ENCODE results near the gene JADE2.
"Not testable (repeated sequence)": the region's sequence is repeated elsewhere in the genome, so short reads cannot be mapped to it uniquely, and the experiment has no call there.

JADE2 gene

DNA sequence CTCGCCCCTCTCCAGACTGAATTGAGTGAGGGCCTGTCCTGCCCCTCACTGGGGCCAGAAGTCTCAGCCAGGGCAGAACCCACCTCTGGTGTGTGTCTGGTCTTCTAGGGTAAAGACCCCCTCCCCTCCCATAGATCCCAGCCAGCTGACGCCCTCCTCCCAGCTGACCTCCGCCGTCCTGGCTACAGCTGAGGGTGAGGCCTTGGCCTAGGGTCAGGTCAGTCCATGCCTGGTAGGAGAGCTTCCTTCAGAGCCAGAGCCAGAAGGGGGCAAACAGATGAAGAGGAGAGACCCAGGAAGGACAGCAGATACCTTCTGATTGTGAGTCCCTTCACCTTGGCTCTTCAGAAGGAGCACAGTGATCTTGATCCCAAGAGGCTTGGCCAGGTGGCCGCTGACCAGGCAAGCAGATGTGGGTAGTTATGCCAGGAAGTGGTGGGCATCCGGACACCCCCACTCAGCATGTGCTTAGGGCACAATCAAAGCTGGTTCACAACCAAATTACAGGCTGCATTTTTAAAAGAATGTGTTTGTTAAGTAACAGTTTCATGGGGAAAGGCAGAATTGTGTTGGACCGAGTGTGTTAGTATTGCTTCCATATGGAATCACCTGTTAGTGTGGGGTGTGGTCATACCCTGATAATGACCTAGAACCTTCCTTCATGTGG is 29.9 kb downstream of the JADE2 start:
- peaks cover 16 to 32% of the 10 kb centered on the region in 2 donors for H3K36me3 ChIP-seq (ENCODE audit: control insufficient read depth in 1 of 2, insufficient read depth in 2 of 2, low read length in 2 of 2)
- peak overlapping the region; percentile 61 for H3K27ac ChIP-seq (ENCODE audit: low read length)
- H3K9me3 ChIP-seq (ENCODE audit: control insufficient read depth in 1 of 2, low read length in 2 of 2): no peaks in the 10 kb centered on the region
- peaks cover 29 to 41% of the 10 kb centered on the region in 2 donors for H3K4me1 ChIP-seq (ENCODE audit: control insufficient read depth in 1 of 2, insufficient read depth in 2 of 2, low read length in 2 of 2)
- H3K4me3 ChIP-seq (ENCODE audit: low read depth in 1 of 2, low read length in 2 of 2): no peak overlapping the region
- no peaks in the 10 kb centered on the region for H3K27me3 ChIP-seq (ENCODE audit: low read depth, low read length)

DNA sequence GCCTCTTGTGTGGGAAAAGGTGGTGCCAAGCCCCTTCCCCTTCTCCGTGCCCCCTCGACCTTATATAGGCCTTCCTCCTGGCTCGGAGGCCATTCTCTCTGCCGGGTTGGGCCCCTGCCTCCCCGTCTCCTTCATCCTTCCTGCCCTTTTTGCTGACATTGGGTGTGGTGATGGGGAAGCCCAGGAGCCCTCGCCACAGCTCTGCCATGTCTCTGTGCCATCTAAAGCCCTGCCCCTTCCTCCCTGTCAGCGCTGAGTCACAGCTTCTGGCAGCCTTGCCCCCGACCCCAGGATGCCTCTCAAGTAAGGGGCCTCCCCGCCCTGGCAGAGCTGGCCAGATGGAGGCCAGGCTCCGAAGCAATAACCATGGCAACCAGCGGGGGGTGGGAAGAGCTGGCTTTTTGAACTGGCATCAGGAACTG is 30.4 kb downstream of the JADE2 start:
- peaks cover 29 to 35% of the 10 kb centered on the region in 2 donors for H3K4me1 ChIP-seq (ENCODE audit: control insufficient read depth in 1 of 2, insufficient read depth in 2 of 2, low read length in 2 of 2)
- peaks cover 21 to 32% of the 10 kb centered on the region in 2 donors for H3K36me3 ChIP-seq (ENCODE audit: control insufficient read depth in 1 of 2, insufficient read depth in 2 of 2, low read length in 2 of 2)
- H3K4me3 ChIP-seq (ENCODE audit: low read depth in 1 of 2, low read length in 2 of 2): no peak overlapping the region
- H3K27ac ChIP-seq (ENCODE audit: low read length): peak overlapping the region; percentile 61
- no peaks in the 10 kb centered on the region for H3K27me3 ChIP-seq (ENCODE audit: low read depth, low read length)
- no peaks in the 10 kb centered on the region for H3K9me3 ChIP-seq (ENCODE audit: control insufficient read depth in 1 of 2, low read length in 2 of 2)

DNA sequence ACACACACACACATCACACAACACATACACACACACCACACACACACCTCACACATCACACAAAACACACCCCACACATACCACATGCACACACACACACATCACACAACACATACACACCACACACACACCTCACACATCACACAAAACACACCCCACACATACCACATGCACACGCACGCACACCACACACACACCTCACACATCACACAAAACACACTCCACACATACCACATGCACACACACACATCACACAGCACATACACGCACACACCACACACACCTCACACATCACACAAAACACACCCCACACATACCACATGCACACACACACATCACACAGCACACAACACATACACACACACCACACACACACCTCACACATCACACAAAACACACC is 31.1 kb downstream of the JADE2 start:
- H3K27me3 ChIP-seq (ENCODE audit: low read depth, low read length); H3K4me3 ChIP-seq (ENCODE audit: low read depth in 1 of 2, low read length in 2 of 2); H3K9me3 ChIP-seq (ENCODE audit: control insufficient read depth in 1 of 2, low read length in 2 of 2); H3K27ac ChIP-seq (ENCODE audit: low read length): not testable (repeated sequence)
- peaks cover 28 to 37% of the 10 kb centered on the region in 2 donors for H3K4me1 ChIP-seq (ENCODE audit: control insufficient read depth in 1 of 2, insufficient read depth in 2 of 2, low read length in 2 of 2)
- H3K36me3 ChIP-seq (ENCODE audit: control insufficient read depth in 1 of 2, insufficient read depth in 2 of 2, low read length in 2 of 2): peaks cover 27 to 39% of the 10 kb centered on the region in 2 donors

DNA sequence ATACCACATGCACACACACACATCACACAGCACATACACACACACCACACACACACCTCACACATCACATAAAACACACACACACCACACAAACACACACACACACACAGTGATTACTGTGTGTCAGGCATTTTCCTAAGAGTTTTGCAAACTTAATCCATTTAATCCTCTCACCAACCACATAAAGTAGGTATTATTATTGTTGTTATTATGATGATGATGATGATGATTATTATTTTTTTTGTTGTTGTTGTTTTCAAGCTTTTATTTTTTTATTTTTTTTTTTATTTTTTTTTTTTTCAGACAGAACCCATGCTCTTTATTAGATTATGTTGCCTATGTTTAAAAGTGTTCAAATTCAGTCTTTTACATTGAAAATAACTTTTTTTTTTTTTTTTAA is 31.5 kb downstream of the JADE2 start:
- peaks cover 27 to 39% of the 10 kb centered on the region in 2 donors for H3K36me3 ChIP-seq (ENCODE audit: control insufficient read depth in 1 of 2, insufficient read depth in 2 of 2, low read length in 2 of 2)
- H3K9me3 ChIP-seq (ENCODE audit: control insufficient read depth in 1 of 2, low read length in 2 of 2): no peaks in the 10 kb centered on the region
- peaks cover 24 to 37% of the 10 kb centered on the region in 2 donors for H3K4me1 ChIP-seq (ENCODE audit: control insufficient read depth in 1 of 2, insufficient read depth in 2 of 2, low read length in 2 of 2)
- H3K4me3 ChIP-seq (ENCODE audit: low read depth in 1 of 2, low read length in 2 of 2): no peak overlapping the region
- H3K27ac ChIP-seq (ENCODE audit: low read length): no peak overlapping the region
- H3K27me3 ChIP-seq (ENCODE audit: low read depth, low read length): no peaks in the 10 kb centered on the region

DNA sequence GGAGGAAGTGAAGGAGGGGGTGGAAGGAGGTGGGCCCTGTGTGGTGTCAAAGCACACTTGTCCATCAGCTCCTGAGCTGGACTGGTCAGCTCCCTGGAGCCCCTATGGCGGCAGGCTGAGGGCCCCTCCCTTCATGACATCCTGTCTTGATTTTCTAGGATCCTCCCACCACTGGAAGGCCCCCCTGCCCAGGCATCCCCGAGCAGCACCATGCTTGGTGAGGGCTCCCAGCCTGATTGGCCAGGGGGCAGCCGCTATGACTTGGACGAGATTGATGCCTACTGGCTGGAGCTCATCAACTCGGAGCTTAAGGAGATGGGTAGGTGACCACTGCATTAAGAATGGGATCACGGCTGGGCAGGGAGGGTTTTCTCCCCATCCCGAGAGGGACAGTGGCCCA is 34.2 kb downstream of the JADE2 start:
- Histone ChIP-seq H3K9me3 (ENCODE audit: control insufficient read depth in 1 of 2, low read length in 2 of 2) (no peaks in the 10 kb centered on the region), H3K4me3 (ENCODE audit: low read depth in 1 of 2, low read length in 2 of 2) (no peak overlapping the region), H3K27me3 (ENCODE audit: low read depth, low read length) (no peaks in the 10 kb centered on the region), H3K36me3 (ENCODE audit: control insufficient read depth in 1 of 2, insufficient read depth in 2 of 2, low read length in 2 of 2) (peaks cover 42 to 56% of the 10 kb centered on the region in 2 donors), H3K27ac (ENCODE audit: low read length) (no peak overlapping the region), H3K4me1 (ENCODE audit: control insufficient read depth in 1 of 2, insufficient read depth in 2 of 2, low read length in 2 of 2) (peaks cover 9 to 22% of the 10 kb centered on the region in 2 donors)

DNA sequence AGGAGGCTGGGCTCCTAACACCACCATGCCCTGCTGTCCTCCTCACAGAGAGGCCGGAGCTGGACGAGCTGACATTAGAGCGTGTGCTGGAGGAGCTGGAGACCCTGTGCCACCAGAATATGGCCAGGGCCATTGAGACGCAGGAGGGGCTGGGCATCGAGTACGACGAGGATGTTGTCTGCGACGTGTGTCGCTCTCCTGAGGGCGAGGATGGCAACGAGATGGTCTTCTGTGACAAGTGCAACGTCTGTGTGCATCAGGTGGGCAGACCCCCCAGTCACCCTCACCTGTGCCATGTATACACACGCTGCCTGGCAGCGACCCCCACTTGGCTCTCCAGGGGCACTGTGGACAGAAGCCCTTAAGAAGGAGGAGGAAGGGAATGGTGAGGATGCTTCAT is 35.2 kb downstream of the JADE2 start:
- peaks cover 49 to 66% of the 10 kb centered on the region in 2 donors for H3K36me3 ChIP-seq (ENCODE audit: control insufficient read depth in 1 of 2, insufficient read depth in 2 of 2, low read length in 2 of 2)
- H3K9me3 ChIP-seq (ENCODE audit: control insufficient read depth in 1 of 2, low read length in 2 of 2): no peaks in the 10 kb centered on the region
- H3K4me1 ChIP-seq (ENCODE audit: control insufficient read depth in 1 of 2, insufficient read depth in 2 of 2, low read length in 2 of 2): peaks cover 0 to 14% of the 10 kb centered on the region in 2 donors
- H3K27me3 ChIP-seq (ENCODE audit: low read depth, low read length): no peaks in the 10 kb centered on the region
- H3K4me3 ChIP-seq (ENCODE audit: low read depth in 1 of 2, low read length in 2 of 2): no peak overlapping the region
- no peak overlapping the region for H3K27ac ChIP-seq (ENCODE audit: low read length)

DNA sequence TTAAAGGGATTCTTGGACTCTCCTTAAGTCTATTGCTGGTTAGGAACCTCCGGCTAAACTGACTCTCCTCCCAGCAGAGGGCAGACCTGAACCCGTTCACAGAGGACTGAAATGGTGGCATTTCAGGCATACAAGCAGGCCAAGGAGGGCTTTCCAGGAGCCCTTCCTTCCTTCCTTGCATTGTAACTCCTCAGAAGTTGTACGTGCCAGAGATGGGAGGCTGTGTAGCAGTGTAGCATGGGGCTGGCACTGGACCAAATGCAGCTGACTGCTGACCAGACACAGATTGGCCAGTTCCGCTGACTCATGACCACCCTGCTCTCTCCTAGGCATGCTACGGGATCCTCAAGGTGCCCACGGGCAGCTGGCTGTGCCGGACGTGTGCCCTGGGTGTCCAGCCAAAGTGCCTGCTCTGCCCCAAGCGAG is 36.4 kb downstream of the JADE2 start:
- no peaks in the 10 kb centered on the region for H3K9me3 ChIP-seq (ENCODE audit: control insufficient read depth in 1 of 2, low read length in 2 of 2)
- H3K36me3 ChIP-seq (ENCODE audit: control insufficient read depth in 1 of 2, insufficient read depth in 2 of 2, low read length in 2 of 2): peaks cover 49 to 77% of the 10 kb centered on the region in 2 donors
- H3K27ac ChIP-seq (ENCODE audit: low read length): no peak overlapping the region
- H3K27me3 ChIP-seq (ENCODE audit: low read depth, low read length): no peaks in the 10 kb centered on the region
- peaks cover 0 to 10% of the 10 kb centered on the region in 2 donors for H3K4me1 ChIP-seq (ENCODE audit: control insufficient read depth in 1 of 2, insufficient read depth in 2 of 2, low read length in 2 of 2)
- no peak overlapping the region for H3K4me3 ChIP-seq (ENCODE audit: low read depth in 1 of 2, low read length in 2 of 2)

DNA sequence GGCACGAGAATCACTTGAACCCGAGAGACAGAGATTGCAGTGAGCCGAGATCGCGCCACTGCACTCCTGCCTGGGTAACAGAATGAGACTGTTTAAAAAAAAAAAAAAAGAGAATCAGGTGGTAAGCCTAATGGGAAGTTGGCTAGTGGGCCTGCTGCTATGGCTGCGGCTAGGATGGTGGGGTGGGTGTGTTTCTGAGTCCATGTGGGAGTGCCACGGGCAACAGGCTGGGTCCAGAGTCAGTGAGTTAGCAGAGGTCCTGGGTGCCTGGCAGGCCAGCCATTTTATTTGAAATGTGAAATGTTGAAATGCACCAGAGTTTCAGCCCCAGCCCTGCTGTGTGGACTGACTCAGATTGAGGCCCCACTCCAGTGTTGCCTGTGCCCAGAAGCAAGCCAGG is 37.8 kb downstream of the JADE2 start:
- no peak overlapping the region for H3K27ac ChIP-seq (ENCODE audit: low read length)

DNA sequence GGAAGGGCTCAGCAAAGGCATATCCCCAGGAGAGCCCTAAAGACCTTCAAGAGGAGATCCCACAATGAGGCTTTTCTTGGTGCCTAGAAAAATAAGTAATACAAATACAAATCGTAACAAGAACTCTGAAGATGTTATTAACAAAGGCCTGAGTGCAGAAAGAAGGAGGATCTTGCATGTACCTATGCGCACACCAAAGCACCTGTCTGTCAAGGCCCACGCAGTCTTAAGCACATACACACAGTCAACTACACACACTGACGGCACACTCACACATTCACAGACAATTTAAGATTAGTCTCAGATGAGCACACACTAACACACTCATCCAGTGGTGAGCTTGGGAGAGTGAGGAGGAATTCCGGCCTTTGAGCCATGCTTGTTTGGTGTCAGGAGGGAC is 38.5 kb downstream of the JADE2 start:
- H3K27ac ChIP-seq (ENCODE audit: low read length): no peak overlapping the region
- no peaks in the 10 kb centered on the region for H3K9me3 ChIP-seq (ENCODE audit: control insufficient read depth in 1 of 2, low read length in 2 of 2)
- H3K27me3 ChIP-seq (ENCODE audit: low read depth, low read length): no peaks in the 10 kb centered on the region
- no peak overlapping the region for H3K4me3 ChIP-seq (ENCODE audit: low read depth in 1 of 2, low read length in 2 of 2)
- H3K4me1 ChIP-seq (ENCODE audit: control insufficient read depth in 1 of 2, insufficient read depth in 2 of 2, low read length in 2 of 2): peaks cover 11 to 21% of the 10 kb centered on the region in 2 donors
- H3K36me3 ChIP-seq (ENCODE audit: control insufficient read depth in 1 of 2, insufficient read depth in 2 of 2, low read length in 2 of 2): peaks cover 56 to 96% of the 10 kb centered on the region in 2 donors

More for the DNA sequence above, 37.8 kb downstream of the JADE2 start:
- H3K4me3 ChIP-seq (ENCODE audit: low read depth in 1 of 2, low read length in 2 of 2): no peak overlapping the region
- no peaks in the 10 kb centered on the region for H3K27me3 ChIP-seq (ENCODE audit: low read depth, low read length)
- peaks cover 56 to 90% of the 10 kb centered on the region in 2 donors for H3K36me3 ChIP-seq (ENCODE audit: control insufficient read depth in 1 of 2, insufficient read depth in 2 of 2, low read length in 2 of 2)
- H3K4me1 ChIP-seq (ENCODE audit: control insufficient read depth in 1 of 2, insufficient read depth in 2 of 2, low read length in 2 of 2): peaks cover 6 to 13% of the 10 kb centered on the region in 2 donors
- no peaks in the 10 kb centered on the region for H3K9me3 ChIP-seq (ENCODE audit: control insufficient read depth in 1 of 2, low read length in 2 of 2)

DNA sequence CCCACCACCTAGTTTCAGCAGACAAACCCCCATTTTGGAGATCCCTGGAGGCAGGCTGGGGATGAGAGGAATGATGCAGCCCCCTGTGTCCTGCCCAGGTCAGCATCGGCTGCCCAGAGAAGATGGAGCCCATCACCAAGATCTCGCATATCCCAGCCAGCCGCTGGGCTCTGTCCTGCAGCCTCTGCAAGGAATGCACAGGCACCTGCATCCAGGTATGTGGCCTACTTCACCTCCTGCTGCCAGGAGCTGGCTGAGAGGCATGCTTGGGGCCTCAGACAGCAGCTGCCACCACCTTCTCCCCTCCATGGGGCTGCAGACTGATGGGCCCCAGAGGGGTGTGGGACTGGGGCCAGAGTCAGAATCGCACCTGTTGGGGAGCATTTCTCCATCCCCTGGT is 38.9 kb downstream of the JADE2 start:
- Histone ChIP-seq H3K27me3 (ENCODE audit: low read depth, low read length) (no peaks in the 10 kb centered on the region), H3K4me1 (ENCODE audit: control insufficient read depth in 1 of 2, insufficient read depth in 2 of 2, low read length in 2 of 2) (peaks cover 11 to 25% of the 10 kb centered on the region in 2 donors), H3K9me3 (ENCODE audit: control insufficient read depth in 1 of 2, low read length in 2 of 2) (no peaks in the 10 kb centered on the region), H3K36me3 (ENCODE audit: control insufficient read depth in 1 of 2, insufficient read depth in 2 of 2, low read length in 2 of 2) (peaks cover 56 to 92% of the 10 kb centered on the region in 2 donors), H3K4me3 (ENCODE audit: low read depth in 1 of 2, low read length in 2 of 2) (no peak overlapping the region), H3K27ac (ENCODE audit: low read length) (no peak overlapping the region)

DNA sequence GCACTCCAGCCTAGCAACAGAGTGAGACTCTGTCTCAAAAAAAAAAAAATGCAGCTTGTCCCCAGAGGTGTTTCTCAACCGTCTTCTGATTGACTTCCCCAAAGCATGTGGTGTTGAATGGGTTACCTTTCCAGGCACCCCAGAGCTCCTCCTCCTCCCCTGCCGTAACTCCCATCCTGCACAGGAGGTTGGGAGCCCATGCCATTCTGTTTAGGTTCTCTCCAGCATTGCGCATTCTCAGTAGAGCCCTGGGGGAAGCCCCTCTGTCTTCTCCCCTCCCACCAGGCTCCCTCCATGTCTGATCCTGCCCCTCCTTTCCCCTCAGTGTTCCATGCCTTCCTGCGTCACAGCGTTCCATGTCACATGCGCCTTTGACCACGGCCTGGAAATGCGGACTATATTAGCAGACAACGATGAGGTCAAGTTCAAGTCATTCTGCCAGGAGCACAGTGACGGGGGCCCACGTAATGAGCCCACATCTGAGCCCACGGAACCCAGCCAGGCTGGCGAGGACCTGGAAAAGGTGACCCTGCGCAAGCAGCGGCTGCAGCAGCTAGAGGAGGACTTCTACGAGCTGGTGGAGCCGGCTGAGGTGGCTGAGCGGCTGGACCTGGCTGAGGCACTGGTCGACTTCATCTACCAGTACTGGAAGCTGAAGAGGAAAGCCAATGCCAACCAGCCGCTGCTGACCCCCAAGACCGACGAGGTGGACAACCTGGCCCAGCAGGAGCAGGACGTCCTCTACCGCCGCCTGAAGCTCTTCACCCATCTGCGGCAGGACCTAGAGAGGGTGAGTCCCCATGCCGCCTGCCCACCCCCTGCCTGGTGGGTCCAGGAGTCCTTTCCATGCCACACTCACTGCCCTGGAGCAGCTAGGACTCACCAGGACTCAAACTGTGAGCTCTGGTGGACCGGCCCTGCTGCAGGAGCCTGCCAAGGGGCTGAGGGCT is 40.6 kb downstream of the JADE2 start:
- H3K27ac ChIP-seq (ENCODE audit: low read length): no peak overlapping the region
- H3K4me3 ChIP-seq (ENCODE audit: low read depth in 1 of 2, low read length in 2 of 2): no peak overlapping the region
- no peaks in the 10 kb centered on the region for H3K27me3 ChIP-seq (ENCODE audit: low read depth, low read length)
- peaks cover 11 to 42% of the 10 kb centered on the region in 2 donors for H3K4me1 ChIP-seq (ENCODE audit: control insufficient read depth in 1 of 2, insufficient read depth in 2 of 2, low read length in 2 of 2)
- H3K9me3 ChIP-seq (ENCODE audit: control insufficient read depth in 1 of 2, low read length in 2 of 2): no peaks in the 10 kb centered on the region
- H3K36me3 ChIP-seq (ENCODE audit: control insufficient read depth in 1 of 2, insufficient read depth in 2 of 2, low read length in 2 of 2): peaks cover 49 to 86% of the 10 kb centered on the region in 2 donors
